ENCODE data around the gene RHOBTB3. TPM values are rescaled to one million over a fixed set of nuclear protein-coding genes. Genes with fewer than 3 reads are reported as not detected.
"Not testable (repeated sequence)": the region's sequence is repeated elsewhere in the genome, so short reads cannot be mapped to it uniquely, and the experiment has no call there.

RHOBTB3 gene
- total RNA-seq, 1 donor from 2014 or later, result 93.5 TPM

DNA sequence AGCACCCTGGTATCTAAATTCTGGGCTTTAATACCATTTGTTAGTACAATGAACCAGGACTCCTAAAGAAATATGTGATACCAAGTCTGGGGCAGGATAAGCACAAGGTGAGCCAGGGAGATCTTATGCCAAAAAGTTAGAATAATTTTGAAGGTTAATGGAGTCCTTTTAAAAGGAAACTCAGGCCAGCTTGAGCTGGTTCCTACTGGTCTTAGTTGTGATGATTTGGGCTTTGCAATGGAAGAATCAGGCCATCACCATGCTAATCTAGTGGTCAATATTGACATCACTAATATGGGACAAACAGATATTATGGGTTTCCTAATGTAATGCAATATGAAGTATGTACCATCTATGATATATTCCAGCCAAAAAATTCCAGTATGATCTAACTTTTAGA lies 40.8 kb upstream of the RHOBTB3 start:
- TF ChIP-seq, protein P1, sequence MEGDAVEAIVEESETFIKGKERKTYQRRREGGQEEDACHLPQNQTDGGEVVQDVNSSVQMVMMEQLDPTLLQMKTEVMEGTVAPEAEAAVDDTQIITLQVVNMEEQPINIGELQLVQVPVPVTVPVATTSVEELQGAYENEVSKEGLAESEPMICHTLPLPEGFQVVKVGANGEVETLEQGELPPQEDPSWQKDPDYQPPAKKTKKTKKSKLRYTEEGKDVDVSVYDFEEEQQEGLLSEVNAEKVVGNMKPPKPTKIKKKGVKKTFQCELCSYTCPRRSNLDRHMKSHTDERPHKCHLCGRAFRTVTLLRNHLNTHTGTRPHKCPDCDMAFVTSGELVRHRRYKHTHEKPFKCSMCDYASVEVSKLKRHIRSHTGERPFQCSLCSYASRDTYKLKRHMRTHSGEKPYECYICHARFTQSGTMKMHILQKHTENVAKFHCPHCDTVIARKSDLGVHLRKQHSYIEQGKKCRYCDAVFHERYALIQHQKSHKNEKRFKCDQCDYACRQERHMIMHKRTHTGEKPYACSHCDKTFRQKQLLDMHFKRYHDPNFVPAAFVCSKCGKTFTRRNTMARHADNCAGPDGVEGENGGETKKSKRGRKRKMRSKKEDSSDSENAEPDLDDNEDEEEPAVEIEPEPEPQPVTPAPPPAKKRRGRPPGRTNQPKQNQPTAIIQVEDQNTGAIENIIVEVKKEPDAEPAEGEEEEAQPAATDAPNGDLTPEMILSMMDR (IDR thresholded peaks at IDR 0.05; ENCODE audit: insufficient read depth, low read length, poor library complexity, severe bottlenecking), result no peak
- no peak for DNase-seq (ENCODE audit: low read depth)
- H3K4me3 ChIP-seq (ENCODE audit: low read depth, low read length), result no peak overlapping the region
- no peaks in the 10 kb centered on the region for H3K36me3 ChIP-seq (ENCODE audit: control insufficient read depth, insufficient read depth, low read length)
- H3K27me3 ChIP-seq (ENCODE audit: control insufficient read depth, insufficient read depth, low read length), result no peaks in the 10 kb centered on the region

DNA sequence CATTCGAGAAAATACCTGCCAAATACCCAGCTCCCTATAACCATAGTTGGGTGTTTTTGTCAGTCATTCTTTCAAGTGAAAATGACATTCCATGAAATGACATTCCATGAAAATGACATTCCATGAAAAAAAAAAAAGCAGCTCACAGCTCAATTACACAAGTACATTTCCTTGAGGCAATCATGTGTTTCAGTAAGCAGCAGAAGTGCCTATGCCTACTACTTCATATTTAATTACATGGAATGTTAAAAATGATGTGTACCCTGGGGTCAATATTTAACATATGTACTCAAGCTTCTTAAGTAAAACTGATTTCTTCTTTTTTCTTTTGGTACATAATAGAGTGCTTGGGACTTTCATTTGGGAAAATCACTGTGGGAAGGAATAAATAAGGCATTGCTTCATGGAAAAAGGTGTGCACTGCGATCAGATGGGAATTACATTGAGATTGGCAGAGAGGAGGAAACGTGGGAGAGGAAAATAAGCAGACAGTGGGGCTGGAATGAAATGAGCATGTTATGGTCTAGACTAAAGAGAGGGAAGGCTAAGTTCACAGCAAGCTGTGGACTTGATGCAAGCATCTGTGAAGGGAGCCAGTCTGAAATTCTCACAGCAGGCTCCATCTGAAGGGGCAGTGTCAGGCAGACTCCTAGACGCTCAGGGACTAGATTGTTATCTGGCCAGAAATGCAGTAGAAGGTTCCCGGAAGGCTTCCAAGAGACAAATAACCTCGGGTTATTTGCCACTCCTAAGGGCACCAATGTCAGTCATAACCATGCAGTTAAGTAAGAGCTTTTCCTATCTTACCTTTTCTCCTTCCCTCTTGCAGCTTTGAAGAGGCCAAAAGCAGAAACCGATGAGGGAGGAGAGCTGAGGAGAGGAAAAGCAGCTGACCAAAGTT lies 33.1 kb upstream of the RHOBTB3 start:
- DNase-seq (ENCODE audit: low read depth), result peak; percentile 43
- H3K36me3 ChIP-seq (ENCODE audit: control insufficient read depth, insufficient read depth, low read length), result no peaks in the 10 kb centered on the region
- no peak overlapping the region for H3K4me3 ChIP-seq (ENCODE audit: low read depth, low read length)
- H3K27me3 ChIP-seq (ENCODE audit: control insufficient read depth, insufficient read depth, low read length), result no peaks in the 10 kb centered on the region
- TF ChIP-seq, protein P1 (IDR thresholded peaks at IDR 0.05; ENCODE audit: insufficient read depth, low read length, poor library complexity, severe bottlenecking), result no peak

DNA sequence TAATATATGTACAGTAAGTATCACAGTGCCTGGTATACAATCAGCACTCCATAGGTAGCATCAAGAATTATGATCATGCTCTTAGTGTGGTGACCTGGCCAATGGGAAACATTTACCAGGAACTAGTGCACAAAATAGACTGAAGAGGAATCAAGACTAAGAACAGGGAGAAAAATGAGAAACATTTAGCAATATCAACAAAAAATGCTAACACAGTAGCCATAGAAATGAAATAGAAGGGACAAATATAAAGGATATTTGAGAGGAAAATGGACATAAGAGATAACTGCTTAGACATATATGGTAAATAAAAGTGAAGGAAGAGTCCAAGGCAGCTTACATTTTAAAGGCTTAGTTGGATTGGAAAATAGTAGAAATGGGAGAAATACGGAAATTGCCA lies 31.8 kb upstream of the RHOBTB3 start:
- Histone ChIP-seq H3K36me3 (ENCODE audit: control insufficient read depth, insufficient read depth, low read length) (no peaks in the 10 kb centered on the region), H3K27me3 (ENCODE audit: control insufficient read depth, insufficient read depth, low read length) (no peaks in the 10 kb centered on the region), H3K4me3 (ENCODE audit: low read depth, low read length) (no peak overlapping the region)
- DNase-seq (ENCODE audit: low read depth), result no peak
- TF ChIP-seq, protein P1 (IDR thresholded peaks at IDR 0.05; ENCODE audit: insufficient read depth, low read length, poor library complexity, severe bottlenecking), result no peak

DNA sequence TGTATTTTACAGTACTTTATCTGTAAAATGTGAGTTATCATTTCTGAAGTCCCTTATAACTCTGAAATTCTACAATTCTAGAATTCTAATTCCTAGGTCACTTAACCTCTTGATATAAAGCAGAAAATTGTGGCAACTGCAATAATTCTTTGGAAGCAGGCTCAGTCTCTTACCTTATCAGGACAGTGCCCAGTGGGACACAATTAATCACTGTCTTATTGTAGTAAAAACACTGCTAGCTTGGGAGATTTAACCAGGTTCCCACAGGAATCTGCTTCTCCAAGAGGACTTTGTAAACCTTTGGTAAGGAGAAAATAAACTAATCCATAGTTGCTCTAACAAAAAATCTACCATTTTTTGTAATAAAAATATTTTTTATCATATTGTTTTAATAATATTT lies 30.1 kb upstream of the RHOBTB3 start:
- TF ChIP-seq, protein P1 (IDR thresholded peaks at IDR 0.05; ENCODE audit: insufficient read depth, low read length, poor library complexity, severe bottlenecking), result no peak
- no peaks in the 10 kb centered on the region for H3K36me3 ChIP-seq (ENCODE audit: control insufficient read depth, insufficient read depth, low read length)
- H3K27me3 ChIP-seq (ENCODE audit: control insufficient read depth, insufficient read depth, low read length), result no peaks in the 10 kb centered on the region
- no peak for DNase-seq (ENCODE audit: low read depth)
- no peak overlapping the region for H3K4me3 ChIP-seq (ENCODE audit: low read depth, low read length)

DNA sequence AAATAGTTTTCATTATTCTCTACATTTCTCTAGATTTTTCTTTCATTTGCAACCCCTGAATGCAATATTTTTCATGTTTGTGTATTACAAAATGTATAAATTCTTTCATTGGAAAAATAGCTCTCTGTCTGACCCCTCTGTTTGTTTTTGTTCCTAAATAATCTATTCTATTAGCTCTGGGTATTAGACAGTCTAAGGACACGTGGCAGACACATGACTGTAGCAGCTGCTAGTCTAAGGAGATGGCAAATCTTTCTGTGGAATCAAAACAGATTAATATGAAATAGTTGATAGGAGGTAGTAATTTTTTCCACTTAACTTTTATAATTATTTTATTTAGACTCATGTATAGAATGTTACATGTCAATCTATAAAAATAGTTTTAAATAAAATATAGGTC lies 27.0 kb upstream of the RHOBTB3 start:
- H3K36me3 ChIP-seq (ENCODE audit: control insufficient read depth, insufficient read depth, low read length), result no peaks in the 10 kb centered on the region
- H3K27me3 ChIP-seq (ENCODE audit: control insufficient read depth, insufficient read depth, low read length), result no peaks in the 10 kb centered on the region
- TF ChIP-seq, protein P1 (IDR thresholded peaks at IDR 0.05; ENCODE audit: insufficient read depth, low read length, poor library complexity, severe bottlenecking), result no peak
- DNase-seq (ENCODE audit: low read depth), result no peak
- no peak overlapping the region for H3K4me3 ChIP-seq (ENCODE audit: low read depth, low read length)

DNA sequence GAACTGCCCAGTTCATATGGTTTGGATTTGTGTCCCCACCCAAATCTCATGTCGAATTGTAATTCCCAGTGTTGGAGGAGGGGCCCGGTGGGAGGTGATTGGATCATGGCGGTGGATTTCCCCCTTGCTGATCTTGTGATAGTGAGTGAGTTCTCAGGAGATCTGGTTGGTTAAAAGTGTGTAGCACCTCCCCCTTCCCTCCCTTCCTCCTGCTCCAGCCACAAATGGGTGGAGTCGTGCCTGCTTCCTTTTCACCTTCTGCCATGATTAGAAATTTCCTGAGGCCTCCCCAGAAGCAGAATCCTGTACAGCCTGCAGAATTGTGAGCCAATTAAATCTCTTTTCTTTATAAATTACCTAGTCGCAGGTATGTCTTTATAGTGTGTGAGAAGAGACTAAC lies 24.9 kb upstream of the RHOBTB3 start:
- not testable (repeated sequence) for DNase-seq (ENCODE audit: low read depth); H3K36me3 ChIP-seq (ENCODE audit: control insufficient read depth, insufficient read depth, low read length); H3K4me3 ChIP-seq (ENCODE audit: low read depth, low read length); H3K27me3 ChIP-seq (ENCODE audit: control insufficient read depth, insufficient read depth, low read length)

Measured in kidney epithelial cell (primary cell).